Measurements from ENCODE around the gene CD68. TPM values are rescaled to one million over a fixed set of nuclear protein-coding genes. Genes with fewer than 3 reads are reported as not detected.

Gene CD68
- total RNA-seq, 2 donors from 2014 or later: 70.8 to 133 TPM

DNA sequence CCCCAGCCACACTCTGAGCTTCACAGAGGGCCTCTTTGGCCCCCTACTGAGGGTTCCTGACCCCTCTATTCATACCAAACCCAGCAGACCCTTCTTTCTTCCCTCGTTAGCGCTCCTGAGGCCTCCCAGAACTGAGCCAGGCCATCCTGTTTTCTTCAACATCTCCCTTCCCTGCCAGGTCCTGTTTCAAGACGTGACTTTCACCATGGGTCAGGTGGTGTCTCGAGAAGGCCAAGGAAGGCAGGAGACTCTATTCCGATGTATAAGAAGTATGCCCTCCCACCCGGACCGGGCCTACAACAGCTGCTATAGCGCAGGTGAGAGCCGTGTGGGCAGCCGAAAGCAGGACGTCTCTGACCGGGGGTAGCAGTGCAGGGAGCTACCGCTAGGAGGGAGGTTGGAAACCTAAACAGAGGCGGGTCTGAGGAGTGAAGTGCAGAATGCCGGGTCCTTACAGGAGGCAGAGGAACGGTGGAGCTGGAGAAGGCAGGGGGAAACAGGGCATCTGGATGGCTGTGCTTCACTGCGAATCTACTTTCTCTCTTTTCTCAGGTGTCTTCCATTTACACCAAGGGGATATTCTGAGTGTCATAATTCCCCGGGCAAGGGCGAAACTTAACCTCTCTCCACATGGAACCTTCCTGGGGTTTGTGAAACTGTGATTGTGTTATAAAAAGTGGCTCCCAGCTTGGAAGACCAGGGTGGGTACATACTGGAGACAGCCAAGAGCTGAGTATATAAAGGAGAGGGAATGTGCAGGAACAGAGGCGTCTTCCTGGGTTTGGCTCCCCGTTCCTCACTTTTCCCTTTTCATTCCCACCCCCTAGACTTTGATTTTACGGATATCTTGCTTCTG is 19.0 kb upstream of the CD68 start:
- ATAC-seq (ENCODE audit: insufficient number of reproducible peaks, low FRiP score, low read depth) (no peak), DNase-seq (ENCODE audit: low spot score) (no peak)
- Histone ChIP-seq H3K27ac (peak overlapping the region; percentile 91 to 93), H3K36me3 (peaks cover 9% of the 10 kb centered on the region), H3K4me3 (peak overlapping the region; percentile 97), H3K4me1 (ENCODE audit: control insufficient read depth in 1 of 2, low read depth in 2 of 2) (peaks cover 36 to 61% of the 10 kb centered on the region in 2 donors), H3K27me3 (replicated peaks; ENCODE audit: insufficient read depth) (no peaks in the 10 kb centered on the region), H3K9me3 (no peaks in the 10 kb centered on the region)
- TF ChIP-seq, protein P1, sequence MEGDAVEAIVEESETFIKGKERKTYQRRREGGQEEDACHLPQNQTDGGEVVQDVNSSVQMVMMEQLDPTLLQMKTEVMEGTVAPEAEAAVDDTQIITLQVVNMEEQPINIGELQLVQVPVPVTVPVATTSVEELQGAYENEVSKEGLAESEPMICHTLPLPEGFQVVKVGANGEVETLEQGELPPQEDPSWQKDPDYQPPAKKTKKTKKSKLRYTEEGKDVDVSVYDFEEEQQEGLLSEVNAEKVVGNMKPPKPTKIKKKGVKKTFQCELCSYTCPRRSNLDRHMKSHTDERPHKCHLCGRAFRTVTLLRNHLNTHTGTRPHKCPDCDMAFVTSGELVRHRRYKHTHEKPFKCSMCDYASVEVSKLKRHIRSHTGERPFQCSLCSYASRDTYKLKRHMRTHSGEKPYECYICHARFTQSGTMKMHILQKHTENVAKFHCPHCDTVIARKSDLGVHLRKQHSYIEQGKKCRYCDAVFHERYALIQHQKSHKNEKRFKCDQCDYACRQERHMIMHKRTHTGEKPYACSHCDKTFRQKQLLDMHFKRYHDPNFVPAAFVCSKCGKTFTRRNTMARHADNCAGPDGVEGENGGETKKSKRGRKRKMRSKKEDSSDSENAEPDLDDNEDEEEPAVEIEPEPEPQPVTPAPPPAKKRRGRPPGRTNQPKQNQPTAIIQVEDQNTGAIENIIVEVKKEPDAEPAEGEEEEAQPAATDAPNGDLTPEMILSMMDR (IDR thresholded peaks at IDR 0.05): peak; percentile 44

DNA sequence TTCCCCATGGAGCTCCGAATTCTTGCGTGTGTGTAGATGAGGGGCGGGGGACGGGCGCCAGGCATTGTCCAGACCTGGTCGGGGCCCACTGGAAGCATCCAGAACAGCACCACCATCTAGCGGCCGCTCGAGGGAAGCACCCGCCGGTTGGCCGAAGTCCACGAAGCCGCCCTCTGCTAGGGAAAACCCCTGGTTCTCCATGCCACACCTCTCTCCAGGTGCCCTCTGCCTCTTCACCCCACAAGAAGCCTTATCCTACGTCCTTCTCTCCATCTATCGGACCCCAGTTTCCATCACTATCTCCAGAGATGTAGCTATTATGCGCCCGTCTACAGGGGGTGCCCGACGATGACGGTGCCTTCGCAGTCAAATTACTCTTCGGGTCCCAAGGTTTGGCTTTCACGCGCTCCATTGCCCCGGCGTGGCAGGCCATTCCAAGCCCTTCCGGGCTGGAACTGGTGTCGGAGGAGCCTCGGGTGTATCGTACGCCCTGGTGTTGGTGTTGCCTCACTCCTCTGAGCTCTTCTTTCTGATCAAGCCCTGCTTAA is 18.3 kb upstream of the CD68 start:
- Histone ChIP-seq H3K27me3 (replicated peaks; ENCODE audit: insufficient read depth) (no peaks in the 10 kb centered on the region), H3K27ac (peak overlapping the region; percentile 91 to 93), H3K36me3 (peaks cover 16% of the 10 kb centered on the region), H3K9me3 (no peaks in the 10 kb centered on the region), H3K4me3 (peak overlapping the region; percentile 97), H3K4me1 (ENCODE audit: control insufficient read depth in 1 of 2, low read depth in 2 of 2) (peaks cover 36 to 61% of the 10 kb centered on the region in 2 donors)
- DNase-seq (ENCODE audit: low spot score) (peak; percentile 70), ATAC-seq (ENCODE audit: insufficient number of reproducible peaks, low FRiP score, low read depth) (peak; percentile 52)
- TF ChIP-seq, protein P1 (IDR thresholded peaks at IDR 0.05): peak; percentile 85

DNA sequence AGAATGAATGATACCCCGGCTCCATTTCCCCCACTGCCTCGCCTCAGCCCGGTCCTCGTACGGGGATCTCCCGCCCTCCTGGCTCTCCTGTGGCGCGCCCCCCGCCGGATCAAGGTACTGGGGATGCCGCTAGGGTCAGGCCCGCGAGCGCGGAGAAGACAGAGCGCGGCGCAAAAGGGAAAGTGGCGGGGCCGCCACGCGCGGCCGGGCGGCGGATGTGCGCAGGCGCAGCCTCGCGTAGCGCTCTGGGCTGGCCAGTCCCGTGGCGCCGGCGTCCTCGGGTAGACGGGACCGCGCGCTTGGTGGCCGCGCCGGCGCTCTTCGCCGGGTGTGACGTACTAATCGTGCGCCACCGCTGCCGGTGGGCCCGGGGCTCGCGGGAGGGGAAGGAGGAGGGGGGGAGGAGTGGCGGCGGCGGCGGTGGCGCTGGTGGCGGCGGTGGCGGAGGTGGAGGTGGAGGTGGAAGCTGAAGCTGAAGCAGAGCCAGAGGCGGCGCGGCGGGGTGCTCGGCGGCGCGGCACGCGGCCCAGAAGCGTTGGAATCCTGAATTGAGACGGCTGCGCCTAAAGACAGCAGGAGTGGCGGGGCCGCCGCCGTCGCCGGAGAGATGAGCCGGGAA is 17.7 kb upstream of the CD68 start, which contains the start of gene SENP3:
TSS of gene SENP3 (plus strand) at position 331 of the 619 bp plus-strand sequence. CDS start 1,158 bp downstream, outside the sequence.
- Histone ChIP-seq H3K27me3 (replicated peaks; ENCODE audit: insufficient read depth) (no peaks in the 10 kb centered on the region), H3K36me3 (peaks cover 16% of the 10 kb centered on the region), H3K4me1 (ENCODE audit: control insufficient read depth in 1 of 2, low read depth in 2 of 2) (peaks cover 36 to 61% of the 10 kb centered on the region in 2 donors), H3K9me3 (no peaks in the 10 kb centered on the region), H3K4me3 (peak within 1 kb of the TSS; percentile 97), H3K27ac (peak within 1 kb of the TSS; percentile 91 to 93)
- TF ChIP-seq, protein P1 (IDR thresholded peaks at IDR 0.05): no peak
- DNase-seq (ENCODE audit: low spot score) (no peak), ATAC-seq (ENCODE audit: insufficient number of reproducible peaks, low FRiP score, low read depth) (peak; percentile 57)

DNA sequence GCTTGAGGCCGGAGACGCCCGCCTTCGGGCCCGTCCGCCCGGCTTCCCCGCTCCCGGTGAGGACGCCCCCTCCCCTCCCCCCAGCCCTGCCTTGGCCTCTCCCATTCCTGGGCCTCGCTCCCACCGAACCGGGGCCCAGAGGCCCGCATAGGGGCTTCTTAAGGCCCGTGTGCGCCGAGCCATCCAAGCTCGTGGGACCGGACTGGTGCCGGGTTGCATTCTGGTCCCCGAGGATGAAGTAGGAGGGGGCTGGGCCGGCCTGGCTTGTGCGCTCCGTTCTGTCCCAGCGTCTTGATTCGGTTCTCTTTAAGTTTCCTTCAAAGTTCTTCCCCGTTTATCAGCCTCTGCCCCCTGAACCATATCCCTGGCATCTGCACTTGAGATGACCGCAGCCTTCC is 17.2 kb upstream of the CD68 start:
- peaks cover 20% of the 10 kb centered on the region for H3K36me3 ChIP-seq
- ATAC-seq (ENCODE audit: insufficient number of reproducible peaks, low FRiP score, low read depth): no peak
- TF ChIP-seq, protein P1 (IDR thresholded peaks at IDR 0.05): no peak
- H3K9me3 ChIP-seq: no peaks in the 10 kb centered on the region
- no peak for DNase-seq (ENCODE audit: low spot score)
- peak overlapping the region; percentile 97 for H3K4me3 ChIP-seq
- peaks cover 36 to 59% of the 10 kb centered on the region in 2 donors for H3K4me1 ChIP-seq (ENCODE audit: control insufficient read depth in 1 of 2, low read depth in 2 of 2)
- H3K27me3 ChIP-seq (replicated peaks; ENCODE audit: insufficient read depth): no peaks in the 10 kb centered on the region
- peak overlapping the region; percentile 91 to 93 for H3K27ac ChIP-seq

Measured in thoracic aorta (tissue), 2 donors.